ENCODE measurements around the gene VIP. TPM values are rescaled to one million over a fixed set of nuclear protein-coding genes. Genes with fewer than 3 reads are reported as not detected.

The VIP gene
- polyA plus RNA-seq, 2 of the 4 experiments (the other 2 are of a cell fraction) = 0.31 TPM; not detected in 1

- H3K27ac ChIP-seq = peak overlapping the region; percentile 71 to 78
- FAIRE-seq (no peak), DNase-seq (ENCODE audit: low read depth in 1 of 2, low spot score in 1 of 2) (no peak), ATAC-seq (peak; percentile 58 to 66)
- H3K4me3 ChIP-seq = no peak overlapping the region
- POLR2A ChIA-PET = no interaction called here
- CTCF ChIA-PET = interaction anchor here (1.2 kb wide), 1 partner anchor 203 kb away, joined by 3 read pairs; no protein-coding TSS in a partner anchor
- peaks cover 17% of the 10 kb centered on the region for H3K4me1 ChIP-seq
- TF ChIP-seq KDM1A (IDR thresholded peaks at IDR 0.05; ENCODE audit: low read depth) (no peak), RFX5 (IDR thresholded peaks at IDR 0.05) (no peak), ZNF302 (CRISPR knock-in tag; IDR thresholded peaks at IDR 0.05) (no peak), HEYL (CRISPR knock-in tag; IDR thresholded peaks at IDR 0.05) (no peak), MAFK (IDR thresholded peaks at IDR 0.05; ENCODE audit: partially characterized antibody) (no peak), CHD4 (IDR thresholded peaks at IDR 0.05; ENCODE audit: borderline replicate concordance) (no peak), MAZ (IDR thresholded peaks at IDR 0.05; ENCODE audit: borderline replicate concordance, low read depth, low read length) (no peak), HOXB13 (CRISPR knock-in tag; IDR thresholded peaks at IDR 0.05; ENCODE audit: low read depth) (no peak)
- H3K9me3 ChIP-seq = no peaks in the 10 kb centered on the region
- H3K4me2 ChIP-seq = peak overlapping the region; percentile 75
- WGBS (ENCODE audit: missing lambda C conversion rate) = 82% methylated on average over 4 of the region's 4 CpGs
Observed at GRCh38 chr6:152745509-152746171, 5.0 kb upstream of the VIP start.

GRCh38 chr6:152746172-152746553 is 4.4 kb upstream of the VIP start:
- peaks cover 17% of the 10 kb centered on the region for H3K4me1 ChIP-seq
- ATAC-seq = peak; percentile 88 to 97
- no peak for TF ChIP-seq CBX8 (IDR thresholded peaks at IDR 0.05)
- TF ChIP-seq EP300 (IDR thresholded peaks at IDR 0.05) = peak; percentile 86 to 89; a peak in 3 of 5 replicates
- TF ChIP-seq MAZ (IDR thresholded peaks at IDR 0.05; ENCODE audit: borderline replicate concordance, low read depth, low read length) = no peak
- TF ChIP-seq KDM1A (IDR thresholded peaks at IDR 0.05; ENCODE audit: low read depth) = no peak
- TF ChIP-seq RNF2 (IDR thresholded peaks at IDR 0.05; ENCODE audit: borderline replicate concordance, low read depth) = no peak
- TF ChIP-seq BCL3 (IDR thresholded peaks at IDR 0.05) = peak; percentile 59; the same call in 1 of the 3 replicates
- TF ChIP-seq CTCF (IDR thresholded peaks at IDR 0.05) = no peak
- TF ChIP-seq E2F6 (IDR thresholded peaks at IDR 0.05; ENCODE audit: borderline replicate concordance, low read depth) = no peak
- no peak for TF ChIP-seq SMC3 (IDR thresholded peaks at IDR 0.05)
- peak; percentile 89 for TF ChIP-seq FOSL2 (IDR thresholded peaks at IDR 0.05)
- TF ChIP-seq FOSL2 (CRISPR knock-in tag; IDR thresholded peaks at IDR 0.05) = peak; percentile 37
- TF ChIP-seq RAD21 (conservative IDR thresholded peaks at IDR 0.05 in 1 of 2, IDR thresholded peaks at IDR 0.05 in 1 of 2) = no peak; a peak in 1 of 5 replicates
- peak; percentile 92 for TF ChIP-seq JUNB (IDR thresholded peaks at IDR 0.05)
- peak; percentile 61 to 78; a peak in 3 of 4 replicates for TF ChIP-seq CEBPB (IDR thresholded peaks at IDR 0.05)
- no peak for TF ChIP-seq USF2 (IDR thresholded peaks at IDR 0.05)
- peak; percentile 63; the same call in 1 of the 2 replicates for TF ChIP-seq GATA3 (IDR thresholded peaks at IDR 0.05; ENCODE audit: borderline replicate concordance)
- TF ChIP-seq ATOH8 (CRISPR knock-in tag; IDR thresholded peaks at IDR 0.05; ENCODE audit: low read depth) = no peak
- peak; percentile 80 to 86; a peak in 3 of 5 replicates for TF ChIP-seq JUN (IDR thresholded peaks at IDR 0.05)
- TF ChIP-seq HES2 (IDR thresholded peaks at IDR 0.05) = peak; percentile 44; the same call in 1 of the 2 replicates
- TF ChIP-seq NPAS2 (CRISPR knock-in tag; IDR thresholded peaks at IDR 0.05; ENCODE audit: borderline replicate concordance) = no peak
- peak; percentile 7 to 74 for DNase-seq (ENCODE audit: low read depth in 1 of 2, low spot score in 1 of 2)
- ChIA-PET CTCF (no interaction called here), POLR2A (no interaction called here)
- WGBS (ENCODE audit: missing lambda C conversion rate) = 0% methylated on average over 2 of the region's 2 CpGs
- H3K27ac ChIP-seq = peak overlapping the region; percentile 71 to 81
- peak overlapping the region; percentile 75 for H3K4me2 ChIP-seq
- no peak for FAIRE-seq
- no peak overlapping the region for H3K4me3 ChIP-seq
- no peaks in the 10 kb centered on the region for H3K9me3 ChIP-seq
